Stimulated activated CD4-positive, alpha-beta T cell treated with anti-CD3 and anti-CD28 coated beads, Interleukin-4, amount 100 ng/mL, for 4 hours (primary cell): ENCODE results near the gene PKD1L1.

Experiments
- DNase-seq, 2 experiments: peaks; one replicate each; pipeline ENCODE4 v3.0.0-alpha.2; 2020

The PKD1L1 gene

DNA sequence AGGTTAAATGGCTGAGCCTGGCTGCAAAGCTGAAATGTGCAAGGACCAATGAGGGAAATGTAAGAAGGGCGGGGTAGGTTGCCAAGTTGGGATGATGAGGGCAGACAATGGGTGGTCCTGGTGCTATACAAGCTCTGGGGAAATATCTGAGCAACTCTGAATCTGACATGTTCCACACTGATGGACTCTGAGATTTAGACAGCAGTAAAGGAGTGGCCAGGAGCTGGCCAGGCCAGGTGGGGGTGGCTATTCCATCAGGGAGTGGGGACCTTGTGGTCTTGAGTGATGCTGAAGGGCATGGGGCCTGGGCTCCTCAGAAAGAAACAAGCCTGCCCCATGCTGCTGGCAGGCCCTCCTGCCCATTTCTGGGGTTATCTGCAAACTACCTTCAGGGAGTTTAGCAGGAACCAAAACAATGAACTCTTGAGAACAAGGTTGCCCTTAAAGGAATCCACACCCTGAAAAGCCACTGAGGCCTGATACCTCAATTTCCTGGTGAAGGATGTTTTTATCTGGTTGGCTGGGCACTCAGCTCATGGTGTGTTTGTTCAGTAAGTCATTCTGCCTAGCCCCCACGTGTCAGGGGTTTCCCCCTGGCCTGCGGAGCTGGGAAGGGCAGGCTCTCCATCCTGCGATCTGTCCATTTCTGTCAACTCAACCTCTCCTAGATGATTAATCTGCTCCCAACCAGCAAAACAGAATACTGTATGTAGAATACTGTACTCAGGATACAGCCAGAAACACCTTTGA, 223.1 kb downstream of the PKD1L1 start:
- no peak for DNase-seq
